Breast epithelium (tissue), 3 donors: ENCODE data around the gene RBM19.

Experiments used
- CTCF ChIP-seq, 3 donors: fragments of 450-650 bp; IDR thresholded peaks; one replicate each; pipeline ENCODE4 v1.5.1; 2016 to 2017; ENCODE audit warnings: antibody characterized with exemption in 3 of 3, mild to moderate bottlenecking in 3 of 3, moderate library complexity in 3 of 3
- POLR2A ChIP-seq: fragments of 450-650 bp; IDR thresholded peaks from one replicate; pipeline ENCODE4 v1.6.1; 2016; ENCODE audit warnings: antibody characterized with exemption, mild to moderate bottlenecking, moderate library complexity
- POLR2AphosphoS5 ChIP-seq, 3 donors: sonication (generic); formaldehyde crosslinking; IDR thresholded peaks; one replicate each; pipeline ENCODE4 v1.6.1; 2017; ENCODE audit warnings: antibody characterized with exemption in 3 of 3

GRCh38 chr12:113960030-113960429 is 6.1 kb downstream of the RBM19 start:
- TF ChIP-seq POLR2AphosphoS5 (IDR thresholded peaks at IDR 0.05): no peak
- TF ChIP-seq POLR2A: no peak
- TF ChIP-seq CTCF (IDR thresholded peaks at IDR 0.05): no peak
